ENCODE results near the gene MAPK1.
"Not testable (repeated sequence)": the region's sequence is repeated elsewhere in the genome, so short reads cannot be mapped to it uniquely, and the experiment has no call there.

- not testable (repeated sequence) for TF ChIP-seq CTCF (IDR thresholded peaks at IDR 0.05; ENCODE audit: insufficient read depth, low read depth, low read length); EZH2 (IDR thresholded peaks at IDR 0.05; ENCODE audit: insufficient read depth, low read length)
Measured at GRCh38 chr22:21716395-21717122, 150.9 kb downstream of the MAPK1 start.
